ENCODE results near the gene NAV2.

Gene NAV2

DNA sequence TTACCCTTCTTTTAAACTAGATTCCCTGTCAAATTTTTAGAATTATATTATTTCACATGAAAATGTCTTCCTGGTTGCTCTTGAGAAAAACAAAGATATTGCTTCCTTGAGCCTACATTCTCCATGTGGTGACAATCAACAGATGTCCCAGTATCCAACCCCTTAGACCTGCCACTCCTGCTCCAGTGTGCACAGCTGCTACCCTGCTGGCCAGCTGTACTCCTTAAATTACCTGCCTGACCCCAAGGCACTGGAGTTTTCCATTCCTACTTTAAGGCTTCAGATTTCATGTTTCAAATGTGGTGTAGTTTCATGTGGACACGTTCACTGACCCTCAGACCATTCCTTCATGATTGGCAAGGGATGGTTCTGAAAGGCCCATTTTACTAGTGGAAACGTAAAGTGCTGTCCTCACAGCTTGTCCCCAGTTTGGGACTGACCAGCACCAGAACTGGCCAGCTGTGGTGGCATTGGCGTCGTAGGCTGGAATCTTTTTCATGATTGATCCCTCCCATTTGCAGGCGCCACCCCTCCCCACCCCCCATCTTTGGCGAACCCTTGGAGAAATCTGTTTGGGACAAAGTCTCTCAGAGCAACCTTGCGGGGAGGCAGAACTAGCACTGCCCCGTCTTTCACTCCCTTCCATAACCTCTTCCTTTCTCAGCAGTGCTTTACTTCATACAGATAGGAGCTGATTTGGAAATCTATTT, 324.1 kb downstream of the NAV2 start:
- TF ChIP-seq, protein P1, sequence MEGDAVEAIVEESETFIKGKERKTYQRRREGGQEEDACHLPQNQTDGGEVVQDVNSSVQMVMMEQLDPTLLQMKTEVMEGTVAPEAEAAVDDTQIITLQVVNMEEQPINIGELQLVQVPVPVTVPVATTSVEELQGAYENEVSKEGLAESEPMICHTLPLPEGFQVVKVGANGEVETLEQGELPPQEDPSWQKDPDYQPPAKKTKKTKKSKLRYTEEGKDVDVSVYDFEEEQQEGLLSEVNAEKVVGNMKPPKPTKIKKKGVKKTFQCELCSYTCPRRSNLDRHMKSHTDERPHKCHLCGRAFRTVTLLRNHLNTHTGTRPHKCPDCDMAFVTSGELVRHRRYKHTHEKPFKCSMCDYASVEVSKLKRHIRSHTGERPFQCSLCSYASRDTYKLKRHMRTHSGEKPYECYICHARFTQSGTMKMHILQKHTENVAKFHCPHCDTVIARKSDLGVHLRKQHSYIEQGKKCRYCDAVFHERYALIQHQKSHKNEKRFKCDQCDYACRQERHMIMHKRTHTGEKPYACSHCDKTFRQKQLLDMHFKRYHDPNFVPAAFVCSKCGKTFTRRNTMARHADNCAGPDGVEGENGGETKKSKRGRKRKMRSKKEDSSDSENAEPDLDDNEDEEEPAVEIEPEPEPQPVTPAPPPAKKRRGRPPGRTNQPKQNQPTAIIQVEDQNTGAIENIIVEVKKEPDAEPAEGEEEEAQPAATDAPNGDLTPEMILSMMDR (IDR thresholded peaks at IDR 0.05; ENCODE audit: low read depth, low read length) = no peak
- no peak for DNase-seq (ENCODE audit: low read depth, low spot score)
- in situ Hi-C loops (cut with HindIII; ENCODE audit: low sequenced_read_pairs) = no loop called here
- no peak overlapping the region for H3K4me3 ChIP-seq (ENCODE audit: low read depth, low read length)

GRCh38 chr11:20037396-20038153, 324.9 kb downstream of the NAV2 start:
- H3K4me3 ChIP-seq (ENCODE audit: low read depth, low read length) = no peak overlapping the region
- no peak for DNase-seq (ENCODE audit: low read depth, low spot score)
- TF ChIP-seq, protein P1 (IDR thresholded peaks at IDR 0.05; ENCODE audit: low read depth, low read length) = no peak
- in situ Hi-C loops (cut with HindIII; ENCODE audit: low sequenced_read_pairs) = no loop called here

- DNase-seq (ENCODE audit: low read depth, low spot score) = no peak
- TF ChIP-seq, protein P1 (IDR thresholded peaks at IDR 0.05; ENCODE audit: low read depth, low read length) = no peak
- no peak overlapping the region for H3K4me3 ChIP-seq (ENCODE audit: low read depth, low read length)
- in situ Hi-C loops (cut with HindIII; ENCODE audit: low sequenced_read_pairs) = no loop called here
Measured at GRCh38 chr11:20038412-20038811, 325.8 kb downstream of the NAV2 start.

GRCh38 chr11:20038972-20039371, 326.3 kb downstream of the NAV2 start:
- H3K4me3 ChIP-seq (ENCODE audit: low read depth, low read length) = no peak overlapping the region
- TF ChIP-seq, protein P1 (IDR thresholded peaks at IDR 0.05; ENCODE audit: low read depth, low read length) = no peak
- in situ Hi-C loops (cut with HindIII; ENCODE audit: low sequenced_read_pairs) = no loop called here
- DNase-seq (ENCODE audit: low read depth, low spot score) = no peak

GRCh38 chr11:20041499-20041898, 328.9 kb downstream of the NAV2 start:
- no peak overlapping the region for H3K4me3 ChIP-seq (ENCODE audit: low read depth, low read length)
- TF ChIP-seq, protein P1 (IDR thresholded peaks at IDR 0.05; ENCODE audit: low read depth, low read length) = no peak
- in situ Hi-C loops (cut with HindIII; ENCODE audit: low sequenced_read_pairs) = no loop called here
- no peak for DNase-seq (ENCODE audit: low read depth, low spot score)

GRCh38 chr11:20042045-20042639, 329.5 kb downstream of the NAV2 start:
- peak; percentile 47 for DNase-seq (ENCODE audit: low read depth, low spot score)
- no peak overlapping the region for H3K4me3 ChIP-seq (ENCODE audit: low read depth, low read length)
- in situ Hi-C loops (cut with HindIII; ENCODE audit: low sequenced_read_pairs) = no loop called here
- TF ChIP-seq, protein P1 (IDR thresholded peaks at IDR 0.05; ENCODE audit: low read depth, low read length) = no peak
